HG02571 (cell line): Measurements from ENCODE around the gene USPL1.
A peak's percentile ranks its signal among the peaks of the same experiment; 100 is the strongest.

Experiments used
- ATAC-seq: cut with Tn5 transposase; IDR thresholded peaks from one replicate; pipeline ENCODE4 v1.9.1; 2021; ENCODE audit warnings: mild to moderate bottlenecking, moderate library complexity; ENCODE audit not compliant: unreplicated experiment

The USPL1 gene

GRCh38 chr13:30654430-30654829 is 36.7 kb downstream of the USPL1 start:
- ATAC-seq: no peak

GRCh38 chr13:30656178-30656577 is 38.5 kb downstream of the USPL1 start:
- ATAC-seq: no peak

GRCh38 chr13:30659980-30660379 is 42.3 kb downstream of the USPL1 start:
- no peak for ATAC-seq

GRCh38 chr13:30660796-30661195 is 43.1 kb downstream of the USPL1 start:
- no peak for ATAC-seq

GRCh38 chr13:30664689-30665275 is 47.1 kb downstream of the USPL1 start:
- no peak for ATAC-seq

GRCh38 chr13:30665638-30666037 is 47.9 kb downstream of the USPL1 start:
- no peak for ATAC-seq

- no peak for ATAC-seq
Measured at GRCh38 chr13:30666113-30666512, 48.4 kb downstream of the USPL1 start.

- ATAC-seq: no peak
Measured at GRCh38 chr13:30667014-30667413, 49.3 kb downstream of the USPL1 start.

- ATAC-seq: no peak
Measured at GRCh38 chr13:30668312-30668711, 50.6 kb downstream of the USPL1 start.

GRCh38 chr13:30671271-30671815 is 53.6 kb downstream of the USPL1 start:
- ATAC-seq: no peak

GRCh38 chr13:30673669-30674521 is 56.2 kb downstream of the USPL1 start:
- ATAC-seq: peak; percentile 88

GRCh38 chr13:30675717-30676116 is 58.0 kb downstream of the USPL1 start:
- no peak for ATAC-seq

GRCh38 chr13:30676672-30677071 is 59.0 kb downstream of the USPL1 start:
- ATAC-seq: no peak

- no peak for ATAC-seq
Measured at GRCh38 chr13:30679483-30680330, 62.0 kb downstream of the USPL1 start.

- ATAC-seq: no peak
Measured at GRCh38 chr13:30681843-30682242, 64.1 kb downstream of the USPL1 start.

GRCh38 chr13:30685320-30685859 is 67.7 kb downstream of the USPL1 start:
- no peak for ATAC-seq

GRCh38 chr13:30685987-30686386 is 68.3 kb downstream of the USPL1 start:
- ATAC-seq: no peak

GRCh38 chr13:30687601-30688000 is 69.9 kb downstream of the USPL1 start:
- ATAC-seq: no peak

GRCh38 chr13:30689752-30690151 is 72.0 kb downstream of the USPL1 start:
- no peak for ATAC-seq

- no peak for ATAC-seq
Measured at GRCh38 chr13:30690282-30691188, 72.8 kb downstream of the USPL1 start.
